GM18858 (cell line): Measurements from ENCODE around the gene S100A16.
"Not testable (repeated sequence)": the region's sequence is repeated elsewhere in the genome, so short reads cannot be mapped to it uniquely, and the experiment has no call there.

Source experiments
- ATAC-seq: cut with Tn5 transposase; IDR thresholded peaks from one replicate; pipeline ENCODE4 v1.9.1; 2021; ENCODE audit not compliant: unreplicated experiment

S100A16 gene

GRCh38 chr1:153588033-153588432 lies 24.9 kb downstream of the S100A16 start:
- not testable (repeated sequence) for ATAC-seq

GRCh38 chr1:153587314-153587713 lies 25.6 kb downstream of the S100A16 start:
- no peak for ATAC-seq

- ATAC-seq, result no peak
Observed at GRCh38 chr1:153586347-153586746, 26.6 kb downstream of the S100A16 start.

GRCh38 chr1:153585006-153585405 lies 27.9 kb downstream of the S100A16 start:
- ATAC-seq, result no peak

GRCh38 chr1:153583976-153584375 lies 29.0 kb downstream of the S100A16 start:
- ATAC-seq, result no peak

- not testable (repeated sequence) for ATAC-seq
Observed at GRCh38 chr1:153583514-153583913, 29.4 kb downstream of the S100A16 start.

- not testable (repeated sequence) for ATAC-seq
Observed at GRCh38 chr1:153582836-153583235, 30.1 kb downstream of the S100A16 start.

GRCh38 chr1:153578936-153579335 lies 34.0 kb downstream of the S100A16 start:
- no peak for ATAC-seq

- no peak for ATAC-seq
Observed at GRCh38 chr1:153578490-153578889, 34.4 kb downstream of the S100A16 start.

GRCh38 chr1:153577624-153578051 lies 35.3 kb downstream of the S100A16 start:
- no peak for ATAC-seq

GRCh38 chr1:153577138-153577537 lies 35.8 kb downstream of the S100A16 start:
- no peak for ATAC-seq

GRCh38 chr1:153575497-153575896 lies 37.4 kb downstream of the S100A16 start:
- ATAC-seq, result not testable (repeated sequence)

GRCh38 chr1:153575081-153575491 lies 37.9 kb downstream of the S100A16 start:
- ATAC-seq, result not testable (repeated sequence)

GRCh38 chr1:153573351-153573750 lies 39.6 kb downstream of the S100A16 start:
- ATAC-seq, result no peak

- ATAC-seq, result no peak
Observed at GRCh38 chr1:153572569-153573015, 40.3 kb downstream of the S100A16 start.

GRCh38 chr1:153571706-153572105 lies 41.2 kb downstream of the S100A16 start:
- no peak for ATAC-seq

- ATAC-seq, result no peak
Observed at GRCh38 chr1:153570874-153571273, 42.1 kb downstream of the S100A16 start.

- no peak for ATAC-seq
Observed at GRCh38 chr1:153569465-153569864, 43.5 kb downstream of the S100A16 start.

- no peak for ATAC-seq
Observed at GRCh38 chr1:153568367-153569099, 44.4 kb downstream of the S100A16 start.

- ATAC-seq, result no peak
Observed at GRCh38 chr1:153567621-153568366, 45.1 kb downstream of the S100A16 start.

- no peak for ATAC-seq
Observed at GRCh38 chr1:153566414-153567371, 46.2 kb downstream of the S100A16 start.
